Left ventricle myocardium superior (tissue), 1 donor: Measurements from ENCODE around the gene VPS51. TPM values are rescaled to one million over a fixed set of nuclear protein-coding genes. Genes with fewer than 3 reads are reported as not detected.

Source experiments
- ATAC-seq: fragments of 200-7000 bp; cut with Tn5 transposase; one replicate; pipeline ENCODE4 v1.9.1; 2020; ENCODE audit warnings: mild to moderate bottlenecking, moderate library complexity
- DNase-seq: peaks from one replicate; pipeline ENCODE4 v3.0.0-alpha.2; 2020
- intact Hi-C: fragments of 100-400 bp; cut with micrococcal nuclease; formaldehyde crosslinking; loops from one replicate; pipeline ENCODE4 v1.11.0; 2022
- microRNA-seq: library from miRNA; unstranded; fragments of <30 nt; microRNA quantifications from one replicate; pipeline ENCODE4 v1.2.0, GENCODE V29; 2020; ENCODE audit warnings: borderline number of aligned reads
- total RNA-seq: library from RNA; stranded (reverse); fragmentation: NEBNext Ultra II Directional; extraction: Animal tissue kit (Norgen Biotek cat#: 25700); gene quantifications from one replicate; pipeline ENCODE4 v1.2.1, GENCODE V29; 2021
- donor health status: DM: no; HTN: yes; CAD: no; lungs with severe emphysema.

VPS51 gene
- total RNA-seq, 1 donor from 2014 or later = 84.8 TPM

- intact Hi-C loops = no loop called here
- no peak for DNase-seq
- ATAC-seq = peak; percentile 7
These were observed 55.4 kb downstream of the VPS51 start for GRCh38 chr11:65151331-65151899.

- no peak for ATAC-seq
- intact Hi-C loops = no loop called here
- DNase-seq = no peak
These were observed 56.1 kb downstream of the VPS51 start for GRCh38 chr11:65152122-65152521.

GRCh38 chr11:65156256-65156655 lies 60.2 kb downstream of the VPS51 start:
- DNase-seq = no peak
- no peak for ATAC-seq
- intact Hi-C loops = no loop called here

GRCh38 chr11:65156926-65157325 lies 60.9 kb downstream of the VPS51 start:
- no peak for ATAC-seq
- intact Hi-C loops = no loop called here
- DNase-seq = no peak

- intact Hi-C loops = no loop called here
- no peak for DNase-seq
- no peak for ATAC-seq
These were observed 61.3 kb downstream of the VPS51 start for GRCh38 chr11:65157336-65157735.

GRCh38 chr11:65159012-65159411 lies 63.0 kb downstream of the VPS51 start:
- ATAC-seq (no peak), DNase-seq (no peak)
- intact Hi-C loops = no loop called here

GRCh38 chr11:65160643-65161042 lies 64.6 kb downstream of the VPS51 start:
- no peak for ATAC-seq
- intact Hi-C loops = no loop called here
- DNase-seq = no peak

Small RNA genes lying within 50 kb of the gene (microRNA-seq; reads per million reads assigned to microRNA genes)
- not detected for gene MIR6751

Other genes starting within 250 kb of the VPS51 start
- gene EHD1, start 217.6 kb upstream of the VPS51 start, total RNA-seq = 52.5 TPM
- gene ATG2A, start 179.0 kb upstream of the VPS51 start, total RNA-seq = 13.0 TPM
- gene PPP2R5B, start 171.5 kb upstream of the VPS51 start, total RNA-seq = 18.4 TPM
- gene GPHA2, start 160.3 kb upstream of the VPS51 start, total RNA-seq = not detected
- gene MAJIN, start 124.1 kb upstream of the VPS51 start, total RNA-seq = not detected
- gene BATF2, start 99.2 kb upstream of the VPS51 start, total RNA-seq = 1.2 TPM
- 115 TPM for gene ARL2, start 82.1 kb upstream of the VPS51 start, total RNA-seq
- 19.3 TPM for gene SNX15, start 68.8 kb upstream of the VPS51 start, total RNA-seq
- gene SAC3D1, start 55.0 kb upstream of the VPS51 start, total RNA-seq = 7.5 TPM
- gene NAALADL1, start 37.7 kb upstream of the VPS51 start, total RNA-seq = 5.3 TPM
- 1.3 TPM for gene CDCA5, start 12.2 kb upstream of the VPS51 start, total RNA-seq
- gene ZFPL1, start 12.0 kb upstream of the VPS51 start, total RNA-seq = 23.7 TPM
- 112 TPM for gene TM7SF2, start 15.7 kb downstream of the VPS51 start, total RNA-seq
- gene ZNHIT2, start 21.5 kb downstream of the VPS51 start, total RNA-seq = 5.5 TPM
- gene FAU, start 25.9 kb downstream of the VPS51 start, total RNA-seq = 724 TPM
- 33.7 TPM for gene MRPL49, start 26.1 kb downstream of the VPS51 start, total RNA-seq
- gene SYVN1, start 38.3 kb downstream of the VPS51 start, total RNA-seq = 38.6 TPM
- gene SPDYC, start 74.0 kb downstream of the VPS51 start, total RNA-seq = not detected
- gene CAPN1, start 85.7 kb downstream of the VPS51 start, total RNA-seq = 90.1 TPM
- gene POLA2, start 165.7 kb downstream of the VPS51 start, total RNA-seq = 3.5 TPM
- 13.0 TPM for gene CDC42EP2, start 218.7 kb downstream of the VPS51 start, total RNA-seq
- 53.9 TPM for gene DPF2, start 237.6 kb downstream of the VPS51 start, total RNA-seq